Thymus (tissue), 11 donors: ENCODE results near the gene JAKMIP1. TPM values are rescaled to one million over a fixed set of nuclear protein-coding genes. Genes with fewer than 3 reads are reported as not detected.

Experiments
- DNase-seq, 9 donors: peaks; one replicate each; pipeline ENCODE4 v3.0.0-alpha.2; 2013; ENCODE audit warnings: low spot score in 9 of 9, low read depth in 6 of 9, missing footprints in 1 of 9
- H3K27ac ChIP-seq, 2 donors: one replicate each; pipeline ENCODE4 v1.5.1; 2013; ENCODE audit warnings: control low read depth in 1 of 2, low read depth in 1 of 2, low read length in 1 of 2, mild to moderate bottlenecking in 1 of 2, moderate library complexity in 1 of 2
- H3K27me3 ChIP-seq, 2 donors: one replicate each; pipeline ENCODE4 v1.5.1; 2013; ENCODE audit warnings: low read length in 1 of 2; ENCODE audit not compliant: control insufficient read depth in 2 of 2, insufficient read depth in 1 of 2
- H3K36me3 ChIP-seq, 2 donors: one replicate each; pipeline ENCODE4 v1.5.1; 2013; ENCODE audit warnings: low read length in 1 of 2, mild to moderate bottlenecking in 1 of 2, moderate library complexity in 1 of 2; ENCODE audit not compliant: control insufficient read depth in 2 of 2, insufficient read depth in 2 of 2
- H3K4me1 ChIP-seq, 2 donors: one replicate each; pipeline ENCODE4 v1.5.1; 2013; ENCODE audit warnings: low read length in 2 of 2; ENCODE audit not compliant: control insufficient read depth in 2 of 2, insufficient read depth in 2 of 2
- H3K4me3 ChIP-seq, 2 donors: one replicate each; pipeline ENCODE4 v1.5.1; 2013; ENCODE audit warnings: low read length in 2 of 2, control low read depth in 1 of 2, mild to moderate bottlenecking in 1 of 2
- H3K9me3 ChIP-seq, 2 donors: one replicate each; pipeline ENCODE4 v1.5.1; 2013; ENCODE audit warnings: low read length in 1 of 2, mild to moderate bottlenecking in 1 of 2; ENCODE audit not compliant: control insufficient read depth in 2 of 2, insufficient read depth in 1 of 2
- WGBS: extraction: QIAGEN DNeasy Blood & Tissue Kit; methylation state at CpG from one replicate; pipeline ENCODE4 v1.1.7; 2013; 5-methylcytosine and 5-hydroxymethylcytosine counted together
- polyA plus RNA-seq: library from polyadenylated mRNA; stranded (reverse); fragments of 200-250 nt; gene quantifications from one replicate; pipeline ENCODE4 v1.2.3, GENCODE V29; 2013
- total RNA-seq: library from RNA; stranded (reverse); fragments of 120-200 nt; gene quantifications from one replicate; pipeline ENCODE4 v1.2.4, GENCODE V29; 2013
- donor health status: healthy.

JAKMIP1 gene
- total and polyA plus RNA-seq, 2 donors = 0.19 to 1.5 TPM

DNA sequence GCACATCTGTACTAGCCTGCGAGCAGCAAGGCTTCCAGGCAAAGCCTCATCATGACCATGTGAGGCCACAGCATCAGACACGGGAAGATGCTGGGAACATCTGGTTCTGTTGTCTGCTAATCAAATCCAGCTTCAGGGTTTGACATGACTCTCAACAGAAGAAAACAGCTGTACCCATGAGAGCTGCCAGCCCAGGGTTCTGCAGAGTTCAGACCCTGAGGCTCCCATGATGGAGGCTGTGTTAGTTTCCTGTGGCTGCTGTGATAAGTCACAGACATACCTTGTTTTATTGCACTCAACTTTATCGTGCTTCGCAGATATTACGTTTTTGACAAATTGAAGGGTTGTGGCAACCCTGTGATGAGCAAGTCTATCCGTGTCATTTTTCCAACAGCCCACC lies 37.5 kb downstream of the JAKMIP1 start:
- Histone ChIP-seq H3K4me1 (no peaks in the 10 kb centered on the region), H3K36me3 (no peaks in the 10 kb centered on the region), H3K27ac (no peak overlapping the region), H3K4me3 (no peak overlapping the region), H3K9me3 (no peaks in the 10 kb centered on the region), H3K27me3 (no peaks in the 10 kb centered on the region)
- WGBS = 95% methylated on average over 6 of the region's 6 CpGs
- DNase-seq = no peak

GRCh38 chr4:6161921-6162464 lies 38.4 kb downstream of the JAKMIP1 start:
- H3K36me3 ChIP-seq = no peaks in the 10 kb centered on the region
- H3K27ac ChIP-seq = no peak overlapping the region
- no peaks in the 10 kb centered on the region for H3K4me1 ChIP-seq
- no peaks in the 10 kb centered on the region for H3K27me3 ChIP-seq
- no peak overlapping the region for H3K4me3 ChIP-seq
- no peak for DNase-seq
- WGBS = 90% methylated on average over 10 of the region's 10 CpGs
- no peaks in the 10 kb centered on the region for H3K9me3 ChIP-seq

GRCh38 chr4:6160536-6160935 lies 39.8 kb downstream of the JAKMIP1 start:
- no peaks in the 10 kb centered on the region for H3K4me1 ChIP-seq
- WGBS = 93% methylated on average over 12 of the region's 12 CpGs
- no peaks in the 10 kb centered on the region for H3K9me3 ChIP-seq
- no peak overlapping the region for H3K4me3 ChIP-seq
- DNase-seq = no peak
- H3K27me3 ChIP-seq = no peaks in the 10 kb centered on the region
- no peak overlapping the region for H3K27ac ChIP-seq
- H3K36me3 ChIP-seq = no peaks in the 10 kb centered on the region

DNA sequence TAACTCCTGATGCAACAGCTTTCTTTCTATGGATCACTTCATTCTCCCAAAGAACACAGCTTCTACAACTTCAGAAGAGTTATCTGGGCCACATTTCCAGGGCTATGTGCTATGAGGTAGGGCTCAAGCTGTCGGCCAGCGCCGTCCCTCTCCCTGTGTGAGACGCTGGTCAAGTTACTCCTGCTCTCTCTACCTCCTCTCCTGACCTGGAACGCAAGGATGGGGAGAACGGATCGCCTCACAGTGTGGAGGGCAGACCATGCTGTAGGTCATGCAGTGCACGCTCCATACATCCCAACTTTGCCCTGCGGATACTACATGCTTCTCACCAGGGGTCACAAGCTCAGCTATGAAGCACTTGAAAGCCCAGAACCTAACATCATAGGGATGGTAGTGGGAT lies 42.4 kb downstream of the JAKMIP1 start:
- Histone ChIP-seq H3K27ac (no peak overlapping the region), H3K27me3 (peaks cover 0 to 2% of the 10 kb centered on the region in 2 donors), H3K4me3 (no peak overlapping the region), H3K36me3 (no peaks in the 10 kb centered on the region), H3K4me1 (no peaks in the 10 kb centered on the region), H3K9me3 (no peaks in the 10 kb centered on the region)
- WGBS = 95% methylated on average over 9 of the region's 9 CpGs
- no peak for DNase-seq

DNA sequence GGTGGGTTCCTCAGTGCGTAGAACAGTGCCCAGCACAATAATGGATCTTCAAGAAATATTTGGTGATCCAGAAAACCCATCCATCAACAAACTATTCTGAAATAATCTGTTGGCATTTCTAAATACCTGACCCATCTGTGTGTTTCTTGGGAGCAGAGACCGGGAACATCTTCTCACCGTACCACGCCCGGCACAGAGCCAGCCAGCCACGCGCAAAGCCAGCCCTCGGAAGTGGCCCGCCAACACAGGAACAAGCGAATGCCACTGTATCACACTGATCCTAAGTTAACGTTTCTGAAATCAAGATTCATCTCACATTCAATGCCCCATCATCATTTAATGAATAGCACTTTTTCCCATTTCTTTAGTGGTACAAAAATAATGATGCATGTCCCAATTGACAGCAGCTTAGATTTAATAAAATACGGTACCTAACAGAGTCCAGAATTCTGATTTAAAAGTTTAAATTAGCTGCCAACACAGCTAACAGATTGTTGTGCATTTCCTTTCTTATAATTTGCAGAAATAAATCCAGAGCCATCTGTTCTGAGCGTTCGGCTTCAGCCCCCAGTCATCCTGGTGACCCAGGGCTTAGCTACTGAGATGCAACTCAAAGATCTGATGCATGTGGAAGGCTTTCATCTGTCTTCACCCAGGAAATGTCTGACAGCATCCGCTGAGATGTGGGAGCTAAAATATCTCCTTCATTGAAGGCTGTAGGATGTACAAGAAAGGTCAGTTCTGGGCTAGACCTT lies 44.2 kb downstream of the JAKMIP1 start:
- Histone ChIP-seq H3K9me3 (no peaks in the 10 kb centered on the region), H3K36me3 (no peaks in the 10 kb centered on the region), H3K27ac (no peak overlapping the region), H3K4me3 (no peak overlapping the region), H3K27me3 (peaks cover 0 to 2% of the 10 kb centered on the region in 2 donors), H3K4me1 (no peaks in the 10 kb centered on the region)
- DNase-seq = no peak
- WGBS = 95% methylated on average over 15 of the region's 15 CpGs

- 40% methylated on average over 9 of the region's 9 CpGs for WGBS
- H3K27me3 ChIP-seq = peaks cover 0 to 2% of the 10 kb centered on the region in 2 donors
- no peak for DNase-seq
Observed at GRCh38 chr4:6154875-6155274, 45.5 kb downstream of the JAKMIP1 start.

GRCh38 chr4:6153874-6154273 lies 46.5 kb downstream of the JAKMIP1 start:
- Histone ChIP-seq H3K9me3 (no peaks in the 10 kb centered on the region), H3K27me3 (peaks cover 0 to 2% of the 10 kb centered on the region in 2 donors), H3K4me3 (no peak overlapping the region), H3K4me1 (no peaks in the 10 kb centered on the region), H3K36me3 (no peaks in the 10 kb centered on the region), H3K27ac (no peak overlapping the region)
- no peak for DNase-seq
- 75% methylated on average over 7 of the region's 7 CpGs for WGBS

More at GRCh38 chr4:6154875-6155274, 45.5 kb downstream of the JAKMIP1 start:
- Histone ChIP-seq H3K27ac (no peak overlapping the region), H3K4me1 (no peaks in the 10 kb centered on the region), H3K9me3 (no peaks in the 10 kb centered on the region), H3K36me3 (no peaks in the 10 kb centered on the region), H3K4me3 (no peak overlapping the region)

DNA sequence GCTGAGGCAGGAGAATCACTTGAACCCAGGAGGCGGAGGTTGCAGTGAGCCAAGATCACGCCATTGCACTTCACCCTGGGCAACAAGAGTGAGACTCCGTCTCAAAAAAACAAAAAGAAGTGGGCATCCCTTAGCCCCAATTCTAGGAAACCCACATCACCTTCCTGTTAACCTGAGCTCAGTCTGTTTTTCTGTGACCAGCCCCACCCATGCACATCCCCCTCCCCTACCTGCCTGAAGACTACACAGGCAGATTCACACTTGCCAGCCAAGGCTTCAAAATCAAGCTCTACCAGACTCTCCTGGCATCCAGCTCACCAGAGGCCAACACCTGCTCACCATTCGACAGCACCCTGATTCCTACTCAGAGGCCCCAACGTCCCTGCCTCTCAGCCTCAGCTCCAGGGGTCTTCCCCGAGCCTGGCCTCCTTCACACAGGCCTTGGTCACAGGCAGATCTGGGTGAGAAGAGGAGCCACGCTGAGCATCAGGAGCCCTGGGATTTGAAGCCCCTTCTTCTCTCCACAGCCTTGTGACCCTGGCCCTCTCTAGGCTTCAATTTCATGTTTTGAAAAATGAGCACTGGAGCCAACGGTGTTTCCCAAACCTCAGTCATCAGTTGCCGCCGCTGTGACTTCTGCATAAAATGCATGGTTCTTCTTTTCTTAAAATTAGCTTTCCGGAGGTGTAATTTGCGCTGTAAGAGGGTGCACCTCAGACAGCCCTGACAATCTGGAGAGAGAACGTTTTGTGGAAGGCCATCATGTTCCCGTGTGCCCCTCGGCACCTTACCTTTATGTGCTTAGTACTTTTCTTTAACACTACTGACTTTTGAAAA lies 47.3 kb downstream of the JAKMIP1 start:
- no peak overlapping the region for H3K27ac ChIP-seq
- H3K9me3 ChIP-seq = no peaks in the 10 kb centered on the region
- no peaks in the 10 kb centered on the region for H3K36me3 ChIP-seq
- peaks cover 0 to 2% of the 10 kb centered on the region in 2 donors for H3K27me3 ChIP-seq
- H3K4me3 ChIP-seq = no peak overlapping the region
- no peaks in the 10 kb centered on the region for H3K4me1 ChIP-seq
- no peak for DNase-seq
- WGBS = 88% methylated on average over 15 of the region's 15 CpGs
